Endometrial microvascular endothelial cells (primary cell): Measurements from ENCODE around the gene IL18R1. TPM values are rescaled to one million over a fixed set of nuclear protein-coding genes. Genes with fewer than 3 reads are reported as not detected.

Experiments
- in situ Hi-C: cut with HindIII; loops from 2 replicates; pipeline ENCODE4 v1.10.0; 2017; ENCODE audit warnings: low sequenced_read_pairs, low pct_unique_long_range_greater_than_20kb; ENCODE audit errors: inconsistent ontology term
- total RNA-seq: library from RNA; depleted of rRNA; stranded (reverse); fragments of >200 nt; gene quantifications from one replicate; pipeline ENCODE4 v1.2.3, GENCODE V29; 2015; ENCODE audit errors: inconsistent ontology term

IL18R1 gene
- total RNA-seq, 1 donor from 2014 or later, result 6.8 TPM

GRCh38 chr2:102342888-102343287 lies 12.7 kb upstream of the IL18R1 start:
- in situ Hi-C loops, result no loop called here

GRCh38 chr2:102344397-102344796 lies 11.2 kb upstream of the IL18R1 start:
- in situ Hi-C loops, result no loop called here

- in situ Hi-C loops, result no loop called here
Measured at GRCh38 chr2:102345329-102345920, 10.2 kb upstream of the IL18R1 start.

GRCh38 chr2:102346381-102347130 lies 9.0 kb upstream of the IL18R1 start:
- in situ Hi-C loops, result no loop called here

- in situ Hi-C loops, result no loop called here
Measured at GRCh38 chr2:102350137-102350793, 5.3 kb upstream of the IL18R1 start.

- in situ Hi-C loops, result no loop called here
Measured at GRCh38 chr2:102356381-102356712, 751 bp downstream of the IL18R1 start.

GRCh38 chr2:102356741-102357140 lies 1.1 kb downstream of the IL18R1 start:
- in situ Hi-C loops, result no loop called here

- in situ Hi-C loops, result no loop called here
Measured at GRCh38 chr2:102357937-102358336, 2.3 kb downstream of the IL18R1 start.

DNA sequence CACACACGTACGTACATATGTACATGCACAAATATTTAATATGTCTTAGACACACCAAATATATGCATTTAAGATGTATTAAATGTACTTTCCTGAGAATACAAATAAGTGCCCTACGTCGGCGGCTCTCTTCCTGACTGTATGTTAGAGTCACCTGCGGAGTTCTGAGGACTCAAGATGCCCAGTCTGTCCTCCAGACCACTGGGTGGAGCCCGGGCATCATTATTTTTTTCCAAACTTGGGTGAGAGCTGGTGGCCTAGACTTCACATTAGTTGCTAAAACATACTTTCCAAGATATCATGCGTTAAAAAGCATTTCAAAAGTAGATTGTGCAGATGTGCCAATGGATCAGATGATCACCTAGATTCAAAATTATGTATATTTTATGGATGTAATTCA lies 2.9 kb downstream of the IL18R1 start:
- in situ Hi-C loops, result no loop called here

GRCh38 chr2:102359527-102359926 lies 3.9 kb downstream of the IL18R1 start:
- in situ Hi-C loops, result no loop called here

DNA sequence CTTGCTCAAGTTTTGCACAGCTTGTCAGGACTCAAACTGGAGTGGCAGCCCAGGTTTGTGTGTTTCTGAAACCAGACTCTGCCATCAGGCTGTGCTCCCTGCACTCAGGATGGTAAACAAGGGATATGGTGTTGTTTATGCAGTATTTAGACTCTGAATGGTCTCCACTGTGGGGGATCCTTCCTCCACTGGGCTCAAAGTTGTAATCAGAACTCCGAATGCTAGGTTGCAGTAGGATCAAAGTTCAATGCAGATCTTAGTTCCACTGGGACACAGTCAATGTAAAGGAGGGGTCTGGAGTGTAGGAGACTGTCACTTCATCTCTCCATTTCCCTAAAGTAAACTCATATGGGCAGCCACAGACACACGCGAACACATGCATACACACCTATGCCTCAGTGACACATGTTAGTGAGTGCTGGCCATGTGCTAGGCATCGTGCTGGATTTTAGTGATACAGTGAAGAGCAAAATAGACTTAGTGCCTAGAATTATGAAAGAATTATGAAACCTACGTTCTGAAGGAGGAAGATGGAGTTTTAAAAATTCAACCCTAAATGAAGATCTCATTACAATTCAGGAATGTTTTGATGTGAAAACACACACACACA lies 6.1 kb downstream of the IL18R1 start:
- in situ Hi-C loops, result no loop called here

- in situ Hi-C loops, result no loop called here
Measured at GRCh38 chr2:102365763-102366162, 10.2 kb downstream of the IL18R1 start.

DNA sequence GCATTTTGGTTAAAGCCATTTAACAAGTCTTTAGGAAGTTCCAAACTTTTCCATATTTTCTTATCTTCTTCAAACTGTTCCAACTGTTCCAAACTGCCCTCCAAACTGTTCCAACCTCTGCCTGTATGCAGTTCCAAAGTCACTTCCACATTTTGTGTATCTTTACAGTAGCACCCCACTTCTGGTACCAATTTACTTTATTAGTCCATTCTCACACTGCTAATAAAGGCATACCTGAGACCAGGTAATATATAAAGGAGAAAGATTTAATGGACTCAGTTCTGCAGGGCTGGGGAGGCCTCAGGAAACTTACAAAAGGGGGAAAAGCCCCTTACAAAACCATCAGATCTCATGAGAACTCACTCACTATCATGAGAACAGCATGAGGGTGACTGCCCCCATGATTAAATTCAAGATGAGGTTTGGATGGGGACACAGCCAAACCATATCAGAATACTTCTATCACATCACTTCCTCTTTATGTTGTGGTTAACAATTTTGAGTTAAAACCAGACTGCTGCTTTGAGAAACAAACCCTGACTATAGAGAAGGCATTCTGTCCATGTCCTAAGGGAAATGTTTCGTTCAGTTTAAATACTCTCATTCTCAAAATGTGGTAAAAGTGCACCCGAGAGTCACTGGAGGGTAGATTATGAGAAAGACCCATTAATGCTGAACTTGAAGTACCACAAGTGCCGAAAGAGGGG lies 11.0 kb downstream of the IL18R1 start:
- in situ Hi-C loops, result no loop called here

DNA sequence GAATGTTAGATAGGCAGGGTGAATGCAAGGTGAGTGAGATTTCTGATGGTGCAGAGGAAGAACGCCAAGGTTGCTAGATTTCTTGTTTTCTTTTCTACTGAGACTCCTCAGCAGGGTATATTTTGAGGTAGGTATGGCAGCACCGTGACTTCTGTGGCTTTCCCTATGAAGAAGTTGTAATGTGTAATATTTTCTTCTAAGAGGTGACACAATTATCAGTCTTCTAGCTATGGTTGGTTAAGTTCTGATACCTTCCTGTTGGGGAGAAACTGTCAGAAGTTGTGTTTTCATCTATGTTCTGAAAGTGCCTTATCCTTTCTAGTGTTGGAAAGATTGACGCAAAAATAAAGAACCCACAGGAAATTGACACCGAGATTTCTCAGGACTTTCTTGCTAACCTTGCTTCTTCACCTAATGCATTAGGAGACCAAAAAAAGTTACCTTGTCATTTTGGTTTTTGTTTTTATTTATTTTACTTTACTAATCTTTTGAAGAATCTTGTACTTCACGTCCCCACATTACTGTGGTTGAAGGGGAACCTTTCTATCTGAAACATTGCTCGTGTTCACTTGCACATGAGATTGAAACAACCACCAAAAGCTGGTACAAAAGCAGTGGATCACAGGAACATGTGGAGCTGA lies 11.9 kb downstream of the IL18R1 start:
- in situ Hi-C loops, result no loop called here

- in situ Hi-C loops, result no loop called here
Measured at GRCh38 chr2:102368461-102369109, 13.0 kb downstream of the IL18R1 start.

DNA sequence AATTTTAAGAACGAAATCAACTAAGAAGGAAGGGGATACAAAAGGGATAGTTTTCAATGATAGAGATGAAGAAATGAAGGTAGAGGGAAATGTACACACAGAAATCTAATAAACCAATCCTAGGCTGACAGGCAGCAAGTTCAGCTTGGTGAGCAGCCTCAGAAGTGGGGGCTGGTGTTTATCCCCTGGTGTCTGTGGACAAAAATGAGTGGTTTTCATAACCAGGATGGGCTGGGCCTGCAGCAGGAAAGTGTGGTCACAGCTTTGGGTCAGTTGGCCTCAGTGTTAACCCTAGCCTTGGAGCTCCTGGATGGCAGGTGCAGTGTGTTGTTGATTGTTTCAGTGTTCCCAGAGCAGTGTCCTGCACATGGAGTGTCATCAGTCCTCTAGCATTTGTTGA lies 14.3 kb downstream of the IL18R1 start:
- in situ Hi-C loops, result no loop called here

GRCh38 chr2:102376052-102376591 lies 20.5 kb downstream of the IL18R1 start:
- in situ Hi-C loops, result no loop called here

GRCh38 chr2:102383722-102384121 lies 28.1 kb downstream of the IL18R1 start:
- in situ Hi-C loops, result no loop called here
